Measurements from ENCODE around the gene HIP1R. TPM values are rescaled to one million over a fixed set of nuclear protein-coding genes. Genes with fewer than 3 reads are reported as not detected.
A peak's percentile ranks its signal among the peaks of the same experiment; 100 is the strongest.
"Not testable (repeated sequence)": the region's sequence is repeated elsewhere in the genome, so short reads cannot be mapped to it uniquely, and the experiment has no call there.

HIP1R gene
- 17.2 TPM for total RNA-seq
- polyA plus RNA-seq, result 16.5 TPM

- Histone ChIP-seq H3K4me3 (ENCODE audit: low read depth, low read length) (peak within 1 kb of the TSS; percentile 81), H3K4me1 (ENCODE audit: insufficient read depth) (no peaks in the 10 kb centered on the region), H3K36me3 (ENCODE audit: insufficient read depth) (no peaks in the 10 kb centered on the region), H3K27ac (ENCODE audit: low read depth) (peak within 1 kb of the TSS; percentile 86)
- 1% methylated on average over 74 of the region's 85 CpGs for WGBS
- DNase-seq (ENCODE audit: extremely low spot score), result no peak
These were observed at the start of gene HIP1R for GRCh38 chr12:122834921-122835749. Gene HIP1R (plus strand): TSS chr12:122835457. CDS start chr12:122835551, 94 bp downstream.

DNA sequence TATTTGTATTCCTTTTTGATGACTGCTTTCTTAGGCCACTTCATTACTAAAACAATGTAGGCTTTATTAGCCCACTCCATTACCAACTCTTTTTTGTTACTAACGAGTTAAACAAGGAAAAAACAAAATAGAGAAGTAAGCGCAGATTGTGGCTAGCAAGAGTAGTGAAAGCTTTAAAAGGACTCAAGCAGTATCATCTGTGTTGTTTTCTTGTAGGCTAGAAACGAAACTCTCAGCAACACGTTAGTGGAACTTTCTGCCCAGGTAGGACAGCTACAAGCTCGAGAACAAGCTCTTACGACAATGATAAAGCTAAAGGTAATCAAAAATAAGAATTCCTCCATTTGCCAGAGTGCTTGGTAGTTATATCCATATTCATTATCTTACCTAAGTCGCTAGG is 49.8 kb upstream of the HIP1R start:
- Histone ChIP-seq H3K36me3 (ENCODE audit: insufficient read depth) (no peaks in the 10 kb centered on the region), H3K27ac (ENCODE audit: low read depth) (no peak overlapping the region), H3K4me3 (ENCODE audit: low read depth, low read length) (no peak overlapping the region), H3K4me1 (ENCODE audit: insufficient read depth) (no peaks in the 10 kb centered on the region)
- DNase-seq (ENCODE audit: extremely low spot score), result no peak
- 84% methylated on average over 7 of the region's 7 CpGs for WGBS

DNA sequence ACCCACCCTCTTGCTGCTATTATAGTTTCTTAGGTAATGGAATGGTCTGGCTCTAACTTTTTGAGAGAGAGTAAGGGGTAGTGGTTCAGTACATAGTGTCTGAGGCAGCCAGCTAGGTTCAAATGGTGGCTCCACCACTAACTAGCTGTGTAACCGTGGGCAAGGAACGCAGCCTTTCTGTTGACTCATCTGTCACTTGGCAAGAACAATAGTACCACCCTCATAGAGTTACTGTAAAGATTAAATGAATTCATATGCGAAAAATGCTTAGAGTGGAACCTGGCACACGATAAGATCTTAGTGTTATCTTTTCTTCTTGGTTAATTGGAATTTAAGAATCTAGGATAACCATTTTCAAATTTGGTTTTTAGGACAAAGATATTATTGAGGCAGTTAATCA is 46.9 kb upstream of the HIP1R start:
- 74% methylated on average over 4 of the region's 4 CpGs for WGBS
- no peak overlapping the region for H3K4me3 ChIP-seq (ENCODE audit: low read depth, low read length)
- DNase-seq (ENCODE audit: extremely low spot score), result no peak
- no peak overlapping the region for H3K27ac ChIP-seq (ENCODE audit: low read depth)
- no peaks in the 10 kb centered on the region for H3K36me3 ChIP-seq (ENCODE audit: insufficient read depth)
- no peaks in the 10 kb centered on the region for H3K4me1 ChIP-seq (ENCODE audit: insufficient read depth)

DNA sequence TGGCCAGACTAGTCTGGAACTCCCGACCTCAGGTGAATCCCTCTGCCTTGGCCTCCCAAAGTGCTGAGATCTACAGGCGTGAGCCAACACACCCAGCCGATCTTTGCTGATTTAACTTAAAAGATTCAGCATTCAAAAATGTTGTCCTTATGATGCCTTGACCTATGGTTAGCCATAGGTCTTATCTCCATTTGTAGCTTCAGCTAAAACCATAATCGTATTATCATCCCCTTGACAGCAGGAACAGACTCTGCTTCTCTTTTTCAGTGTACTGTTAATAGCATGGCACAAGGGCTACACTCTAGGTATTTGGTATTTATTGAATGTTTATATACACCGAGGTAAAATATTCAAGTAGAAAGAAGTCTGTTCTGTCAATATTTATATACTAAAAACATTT is 45.6 kb upstream of the HIP1R start:
- no peak overlapping the region for H3K4me3 ChIP-seq (ENCODE audit: low read depth, low read length)
- no peaks in the 10 kb centered on the region for H3K4me1 ChIP-seq (ENCODE audit: insufficient read depth)
- no peak overlapping the region for H3K27ac ChIP-seq (ENCODE audit: low read depth)
- WGBS, result 75% methylated on average over 5 of the region's 5 CpGs
- no peaks in the 10 kb centered on the region for H3K36me3 ChIP-seq (ENCODE audit: insufficient read depth)
- no peak for DNase-seq (ENCODE audit: extremely low spot score)

DNA sequence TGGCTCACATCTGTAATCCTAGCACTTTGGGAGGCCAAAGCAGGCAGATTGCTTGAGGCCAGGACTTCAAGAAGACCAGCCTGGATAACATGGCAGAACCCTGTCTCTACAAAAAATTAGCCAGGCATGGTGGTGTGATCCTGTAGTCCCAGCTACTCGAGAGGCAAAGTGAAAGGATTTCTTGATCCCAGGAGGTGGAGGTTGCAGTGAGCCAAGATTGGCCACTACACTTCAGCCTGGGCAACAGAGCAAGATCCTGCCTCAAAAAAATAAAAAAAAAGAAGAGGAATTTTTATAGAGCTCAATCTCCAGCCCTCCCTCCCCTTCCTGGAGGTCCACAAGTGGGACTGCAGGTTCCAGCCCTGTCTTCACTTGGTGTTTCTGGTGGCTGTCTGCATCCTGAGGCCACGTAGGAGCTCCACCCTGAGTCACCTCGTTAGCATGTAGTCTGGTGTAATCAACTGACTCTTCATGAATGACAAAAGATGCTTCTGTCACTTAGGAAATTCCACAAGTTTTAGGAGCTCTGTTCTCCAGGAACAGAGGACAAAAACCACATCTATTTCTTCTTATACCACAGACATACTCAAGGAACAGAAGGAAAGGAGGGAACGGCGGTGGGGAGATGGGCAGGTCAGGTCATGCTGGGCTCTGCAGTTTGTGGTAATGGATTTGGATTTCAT is 44.7 kb upstream of the HIP1R start:
- H3K36me3 ChIP-seq (ENCODE audit: insufficient read depth), result no peaks in the 10 kb centered on the region
- no peak overlapping the region for H3K4me3 ChIP-seq (ENCODE audit: low read depth, low read length)
- H3K4me1 ChIP-seq (ENCODE audit: insufficient read depth), result no peaks in the 10 kb centered on the region
- WGBS, result 72% methylated on average over 5 of the region's 5 CpGs
- DNase-seq (ENCODE audit: extremely low spot score), result no peak
- no peak overlapping the region for H3K27ac ChIP-seq (ENCODE audit: low read depth)

GRCh38 chr12:122793685-122794106 is 41.6 kb upstream of the HIP1R start:
- DNase-seq (ENCODE audit: extremely low spot score), result no peak
- 17% methylated on average over 10 of the region's 10 CpGs for WGBS
- H3K4me3 ChIP-seq (ENCODE audit: low read depth, low read length), result no peak overlapping the region

GRCh38 chr12:122795807-122796206 is 39.5 kb upstream of the HIP1R start:
- no peak for DNase-seq (ENCODE audit: extremely low spot score)
- 81% methylated on average over 4 of the region's 4 CpGs for WGBS
- Histone ChIP-seq H3K27ac (ENCODE audit: low read depth) (no peak overlapping the region), H3K4me1 (ENCODE audit: insufficient read depth) (no peaks in the 10 kb centered on the region), H3K36me3 (ENCODE audit: insufficient read depth) (no peaks in the 10 kb centered on the region), H3K4me3 (ENCODE audit: low read depth, low read length) (no peak overlapping the region)

More at GRCh38 chr12:122793685-122794106, 41.6 kb upstream of the HIP1R start:
- Histone ChIP-seq H3K4me1 (ENCODE audit: insufficient read depth) (no peaks in the 10 kb centered on the region), H3K27ac (ENCODE audit: low read depth) (no peak overlapping the region), H3K36me3 (ENCODE audit: insufficient read depth) (no peaks in the 10 kb centered on the region)

- no peaks in the 10 kb centered on the region for H3K36me3 ChIP-seq (ENCODE audit: insufficient read depth)
- no peak overlapping the region for H3K27ac ChIP-seq (ENCODE audit: low read depth)
- no peaks in the 10 kb centered on the region for H3K4me1 ChIP-seq (ENCODE audit: insufficient read depth)
- WGBS, result 80% methylated on average over 13 of the region's 13 CpGs
- H3K4me3 ChIP-seq (ENCODE audit: low read depth, low read length), result no peak overlapping the region
- DNase-seq (ENCODE audit: extremely low spot score), result no peak
These were observed 35.5 kb upstream of the HIP1R start for GRCh38 chr12:122799641-122800243.

DNA sequence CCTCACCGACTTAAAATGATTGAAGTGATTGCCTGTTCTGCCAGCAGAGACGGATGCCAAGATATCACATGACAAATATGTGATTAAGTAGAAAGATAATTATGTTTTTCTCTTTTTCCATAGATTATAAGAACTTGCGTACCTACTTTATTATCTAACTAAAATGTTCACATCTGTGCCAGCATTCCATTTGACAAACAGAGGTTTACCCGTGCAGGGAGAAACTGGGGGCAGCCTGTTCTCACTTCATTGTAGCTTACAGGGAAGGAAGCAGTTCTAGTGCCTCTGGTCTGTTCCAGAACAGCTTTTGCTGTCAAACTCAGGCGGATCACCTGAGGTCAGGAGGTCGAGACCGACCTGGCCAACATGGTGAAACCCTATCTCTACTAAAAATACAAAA is 31.3 kb upstream of the HIP1R start:
- 57% methylated on average over 7 of the region's 7 CpGs for WGBS
- DNase-seq (ENCODE audit: extremely low spot score), result no peak
- Histone ChIP-seq H3K36me3 (ENCODE audit: insufficient read depth) (no peaks in the 10 kb centered on the region), H3K4me1 (ENCODE audit: insufficient read depth) (no peaks in the 10 kb centered on the region), H3K27ac (ENCODE audit: low read depth) (no peak overlapping the region), H3K4me3 (ENCODE audit: low read depth, low read length) (no peak overlapping the region)

DNA sequence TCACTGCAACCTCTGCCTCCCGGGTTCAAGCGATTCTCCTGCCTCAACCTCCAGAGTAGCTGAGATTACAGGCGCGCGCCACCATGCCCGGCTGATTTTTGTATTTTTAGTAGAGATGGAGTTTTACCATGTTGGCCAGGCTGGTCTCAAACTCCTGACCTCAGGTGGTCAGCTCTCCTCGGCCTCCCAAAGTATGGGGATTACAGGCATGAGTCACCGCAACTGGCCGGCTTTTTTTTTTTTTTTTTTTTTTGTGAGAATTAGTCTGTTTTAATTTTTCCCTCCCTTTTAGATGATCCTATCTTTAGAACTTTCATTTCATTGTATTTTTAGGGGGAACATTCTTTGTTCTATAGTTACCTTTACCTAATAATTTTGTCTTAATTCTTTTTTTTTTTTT is 30.3 kb upstream of the HIP1R start:
- not testable (repeated sequence) for H3K4me1 ChIP-seq (ENCODE audit: insufficient read depth); H3K4me3 ChIP-seq (ENCODE audit: low read depth, low read length); H3K27ac ChIP-seq (ENCODE audit: low read depth); DNase-seq (ENCODE audit: extremely low spot score); H3K36me3 ChIP-seq (ENCODE audit: insufficient read depth)
- 94% methylated on average over 9 of the region's 9 CpGs for whole genome bisulfite sequencing

DNA sequence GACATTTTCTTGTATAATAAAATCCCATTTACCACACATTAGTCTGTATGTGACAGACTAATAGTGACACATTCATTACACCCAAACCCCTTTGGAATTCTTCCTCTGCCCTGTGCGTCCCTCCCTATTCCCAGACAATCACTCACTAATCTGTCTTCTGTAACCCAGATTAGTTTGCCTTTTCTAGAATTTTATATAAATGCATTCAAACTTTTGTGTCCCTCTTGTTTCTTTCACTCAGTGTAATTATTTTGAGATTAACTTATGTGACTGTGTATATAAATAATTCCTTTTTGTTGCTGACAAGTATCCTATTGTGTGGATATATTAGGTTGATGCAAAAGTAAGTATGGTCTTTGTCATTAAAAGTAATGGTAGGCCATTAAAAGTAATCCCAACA is 27.6 kb upstream of the HIP1R start:
- Histone ChIP-seq H3K36me3 (ENCODE audit: insufficient read depth) (no peaks in the 10 kb centered on the region), H3K4me1 (ENCODE audit: insufficient read depth) (no peaks in the 10 kb centered on the region), H3K4me3 (ENCODE audit: low read depth, low read length) (no peak overlapping the region), H3K27ac (ENCODE audit: low read depth) (no peak overlapping the region)
- no peak for DNase-seq (ENCODE audit: extremely low spot score)
- 89% methylated on average over 1 of the region's 1 CpG for WGBS

- H3K36me3 ChIP-seq (ENCODE audit: insufficient read depth), result no peaks in the 10 kb centered on the region
- no peak overlapping the region for H3K4me3 ChIP-seq (ENCODE audit: low read depth, low read length)
- H3K4me1 ChIP-seq (ENCODE audit: insufficient read depth), result no peaks in the 10 kb centered on the region
- WGBS, result 61% methylated on average over 3 of the region's 3 CpGs
- no peak for DNase-seq (ENCODE audit: extremely low spot score)
- H3K27ac ChIP-seq (ENCODE audit: low read depth), result no peak overlapping the region
These were observed 23.5 kb upstream of the HIP1R start for GRCh38 chr12:122811777-122812176.

GRCh38 chr12:122813310-122813713 is 21.9 kb upstream of the HIP1R start:
- 81% methylated on average over 10 of the region's 10 CpGs for WGBS
- H3K4me1 ChIP-seq (ENCODE audit: insufficient read depth), result no peaks in the 10 kb centered on the region
- H3K27ac ChIP-seq (ENCODE audit: low read depth), result no peak overlapping the region
- no peaks in the 10 kb centered on the region for H3K36me3 ChIP-seq (ENCODE audit: insufficient read depth)
- H3K4me3 ChIP-seq (ENCODE audit: low read depth, low read length), result no peak overlapping the region
- DNase-seq (ENCODE audit: extremely low spot score), result no peak
